Caco-2 (cell line): ENCODE data around the gene RNASE7. TPM values are rescaled to one million over a fixed set of nuclear protein-coding genes. Genes with fewer than 3 reads are reported as not detected.

ENCODE experiments used
- BruUV-seq: library from RNA; stranded (reverse); fragments of 400-500 nt; replicated peaks from 2 replicates; lab custom pipeline; 2021; lab: Mats Ljungman, UMichigan
- CTCF ChIA-PET: fragments of 300-600 bp; sonication (Branson Sonifier 250); formaldehyde crosslinking; loops from one replicate; lab custom pipeline; 2022; ENCODE audit warnings: antibody characterized with exemption; lab: Charles Lee
- POLR2A ChIA-PET: fragments of 300-600 bp; sonication (Branson Sonifier 250); formaldehyde crosslinking; loops from one replicate; lab custom pipeline; 2022; ENCODE audit warnings: antibody characterized with exemption; lab: Charles Lee
- DNase-seq, 2 experiments: peaks; one replicate each; pipeline versions ENCODE4 v3.0.0 to v3.0.0-alpha.2; 2020 to 2022
- H3K27me3 ChIP-seq: replicated peaks from 2 replicates; pipeline ENCODE4 v1.6.0; 2011; ENCODE audit warnings: low read length; ENCODE audit not compliant: control insufficient read depth, insufficient read depth
- H3K36me3 ChIP-seq: 2 replicates; pipeline ENCODE4 v1.5.1; 2011; ENCODE audit warnings: low read length; ENCODE audit not compliant: control insufficient read depth, insufficient read depth
- H3K4me1 ChIP-seq: fragments of 250-450 bp; sonication (Bioruptor Pico); 2 replicates; pipeline ENCODE4 v1.5.1; 2020; ENCODE audit warnings: mild to moderate bottlenecking
- H3K4me3 ChIP-seq: 2 replicates; pipeline ENCODE4 v1.5.1; 2011; ENCODE audit warnings: low read depth, mild to moderate bottlenecking, control low read depth, low read length
- H3K9me3 ChIP-seq: fragments of 250-450 bp; sonication (Bioruptor Pico); 2 replicates; pipeline ENCODE4 v1.5.1; 2020; ENCODE audit warnings: mild to moderate bottlenecking, moderate library complexity
- H3K27ac Mint-ChIP-seq: one replicate; pipeline ENCODE4 v1.8.0; 2022; ENCODE audit warnings: mixed read lengths; ENCODE audit not compliant: unreplicated experiment
- H3K27me3 Mint-ChIP-seq: one replicate; pipeline ENCODE4 v1.8.0; 2022; ENCODE audit warnings: mixed read lengths; ENCODE audit not compliant: insufficient read depth, unreplicated experiment
- H3K36me3 Mint-ChIP-seq: one replicate; pipeline ENCODE4 v1.8.0; 2022; ENCODE audit warnings: mild to moderate bottlenecking, mixed read lengths; ENCODE audit not compliant: insufficient read depth, unreplicated experiment
- H3K4me1 Mint-ChIP-seq: one replicate; pipeline ENCODE4 v1.8.0; 2022; ENCODE audit warnings: low read depth, mixed read lengths; ENCODE audit not compliant: unreplicated experiment
- H3K4me3 Mint-ChIP-seq: one replicate; pipeline ENCODE4 v1.8.0; 2022; ENCODE audit warnings: mild to moderate bottlenecking, moderate library complexity, mixed read lengths; ENCODE audit not compliant: unreplicated experiment
- H3K9me3 Mint-ChIP-seq: one replicate; pipeline ENCODE4 v1.8.0; 2022; ENCODE audit warnings: mixed read lengths; ENCODE audit not compliant: unreplicated experiment
- intact Hi-C: fragments of 100-400 bp; cut with micrococcal nuclease; formaldehyde crosslinking; loops from one replicate; pipeline ENCODE4 v1.10.0; 2022; ENCODE audit not compliant: unreplicated experiment
- total RNA-seq: library from RNA; stranded (reverse); gene quantifications from 2 replicates; pipeline ENCODE4 v1.2.3, GENCODE V29; 2022
- TF ChIP-seq, protein P1 (sequence below), 2 experiments: fragments of 200-600 bp in 1 of 2; IDR thresholded peaks; 1 replicate in 1 of 2; 2 replicates in 1 of 2; pipeline versions ENCODE4 v1.5.1 to v1.8.0; 2011 to 2022; ENCODE audit warnings: antibody characterized with exemption in 1 of 2, control low read depth in 1 of 2, inconsistent platforms in 1 of 2, low read depth in 1 of 2, low read length in 1 of 2, mild to moderate bottlenecking in 1 of 2, moderate library complexity in 1 of 2; ENCODE audit not compliant: insufficient read depth in 1 of 2, severe bottlenecking in 1 of 2, unreplicated experiment in 1 of 2

RNASE7 gene
- total RNA-seq, 1 experiment from 2014 or later, result not detected

DNA sequence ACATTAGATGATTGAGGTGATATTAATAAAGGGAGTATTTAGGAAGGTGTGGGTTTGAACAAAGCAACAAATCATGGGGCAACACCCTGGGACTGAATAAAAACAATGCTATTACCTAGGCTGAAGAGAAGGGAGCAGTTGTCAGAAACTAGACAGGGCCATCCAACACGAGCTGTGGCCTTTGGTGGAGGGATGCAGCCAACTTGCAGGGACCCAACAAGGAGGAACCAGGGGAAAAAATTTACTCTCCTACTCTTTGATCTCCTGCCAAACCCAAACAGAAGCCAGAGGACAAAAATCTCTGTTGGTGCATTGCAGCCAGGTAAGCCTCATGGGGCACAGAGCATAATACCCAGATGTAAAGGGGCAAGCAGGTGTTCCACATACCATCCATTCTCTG lies 31.0 kb upstream of the RNASE7 start:
- ChIA-PET POLR2A (no interaction called here), CTCF (interaction anchor here (0.5 to 2.5 kb wide), 2 partner anchors 29 to 54 kb away, joined by 3 to 11 read pairs; no protein-coding TSS in a partner anchor)
- H3K36me3 Mint-ChIP-seq, result no peaks in the 10 kb centered on the region
- intact Hi-C loops, result no loop called here
- Histone ChIP-seq H3K4me1 (peaks cover 17% of the 10 kb centered on the region), H3K27me3 (no peaks in the 10 kb centered on the region), H3K36me3 (no peaks in the 10 kb centered on the region), H3K4me3 (no peak overlapping the region), H3K9me3 (no peaks in the 10 kb centered on the region)
- no peak overlapping the region for H3K27ac Mint-ChIP-seq
- no peak overlapping the region for H3K4me3 Mint-ChIP-seq
- H3K27me3 Mint-ChIP-seq, result no peaks in the 10 kb centered on the region
- peaks cover 15% of the 10 kb centered on the region for H3K4me1 Mint-ChIP-seq
- no TSS peak for BruUV-seq
- TF ChIP-seq, protein P1, sequence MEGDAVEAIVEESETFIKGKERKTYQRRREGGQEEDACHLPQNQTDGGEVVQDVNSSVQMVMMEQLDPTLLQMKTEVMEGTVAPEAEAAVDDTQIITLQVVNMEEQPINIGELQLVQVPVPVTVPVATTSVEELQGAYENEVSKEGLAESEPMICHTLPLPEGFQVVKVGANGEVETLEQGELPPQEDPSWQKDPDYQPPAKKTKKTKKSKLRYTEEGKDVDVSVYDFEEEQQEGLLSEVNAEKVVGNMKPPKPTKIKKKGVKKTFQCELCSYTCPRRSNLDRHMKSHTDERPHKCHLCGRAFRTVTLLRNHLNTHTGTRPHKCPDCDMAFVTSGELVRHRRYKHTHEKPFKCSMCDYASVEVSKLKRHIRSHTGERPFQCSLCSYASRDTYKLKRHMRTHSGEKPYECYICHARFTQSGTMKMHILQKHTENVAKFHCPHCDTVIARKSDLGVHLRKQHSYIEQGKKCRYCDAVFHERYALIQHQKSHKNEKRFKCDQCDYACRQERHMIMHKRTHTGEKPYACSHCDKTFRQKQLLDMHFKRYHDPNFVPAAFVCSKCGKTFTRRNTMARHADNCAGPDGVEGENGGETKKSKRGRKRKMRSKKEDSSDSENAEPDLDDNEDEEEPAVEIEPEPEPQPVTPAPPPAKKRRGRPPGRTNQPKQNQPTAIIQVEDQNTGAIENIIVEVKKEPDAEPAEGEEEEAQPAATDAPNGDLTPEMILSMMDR (IDR thresholded peaks at IDR 0.05; ENCODE audit: insufficient read depth in 1 of 2, low read depth in 1 of 2, low read length in 1 of 2, severe bottlenecking in 1 of 2, unreplicated experiment in 1 of 2), result no peak
- H3K9me3 Mint-ChIP-seq, result no peaks in the 10 kb centered on the region
- no peak for DNase-seq

GRCh38 chr14:21014761-21015190 lies 27.4 kb upstream of the RNASE7 start:
- POLR2A ChIA-PET, result interaction anchor here (0.7 to 1.6 kb wide), 2 partner anchors 25 to 56 kb away, joined by 4 to 12 read pairs; no protein-coding TSS in a partner anchor
- Histone ChIP-seq H3K4me3 (no peak overlapping the region), H3K4me1 (peaks cover 11% of the 10 kb centered on the region), H3K36me3 (no peaks in the 10 kb centered on the region), H3K9me3 (no peaks in the 10 kb centered on the region), H3K27me3 (no peaks in the 10 kb centered on the region)
- Mint-ChIP-seq H3K27ac (no peak overlapping the region), H3K4me1 (peaks cover 7% of the 10 kb centered on the region), H3K27me3 (no peaks in the 10 kb centered on the region), H3K9me3 (no peaks in the 10 kb centered on the region), H3K4me3 (no peak overlapping the region), H3K36me3 (peaks cover 7% of the 10 kb centered on the region)
- no TSS peak for BruUV-seq
- CTCF ChIA-PET, result interaction anchor here (0.6 to 2.5 kb wide), 35 partner anchors 9 to 307 kb away, joined by 3 to 229 read pairs (median 5); partner anchors contain the start of genes ARHGEF40, NDRG2, RNASE13 and SLC39A2
- TF ChIP-seq, protein P1 (IDR thresholded peaks at IDR 0.05; ENCODE audit: insufficient read depth in 1 of 2, low read depth in 1 of 2, low read length in 1 of 2, severe bottlenecking in 1 of 2, unreplicated experiment in 1 of 2), result peak; percentile 87 to 89
- intact Hi-C loops, result loop anchor here (1.0 to 5.0 kb wide), 4 partner anchors 26 to 90 kb away; partner anchors contain the start of gene RNASE8
- DNase-seq, result peak; percentile 82 to 90

DNA sequence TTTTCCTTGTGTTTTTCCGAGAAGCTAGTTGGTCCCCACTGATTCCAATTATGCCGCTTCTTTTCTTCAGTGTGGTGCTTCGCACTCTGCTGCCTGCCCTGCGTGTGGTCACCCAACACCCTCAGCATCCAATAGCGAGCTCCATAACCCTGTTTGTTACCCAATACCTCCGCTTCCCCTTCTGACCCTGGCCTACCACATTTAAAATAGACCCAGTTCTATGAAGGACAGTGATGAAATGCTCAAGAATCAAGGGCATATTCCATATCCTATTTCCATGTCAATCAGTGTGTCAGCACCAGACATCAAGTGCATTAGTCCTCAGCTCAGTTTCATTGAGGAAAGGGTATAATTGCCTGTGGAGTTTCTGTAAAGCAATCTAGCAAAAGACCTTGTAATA lies 26.9 kb upstream of the RNASE7 start:
- H3K27ac Mint-ChIP-seq, result no peak overlapping the region
- intact Hi-C loops, result loop anchor here (5.0 kb wide), 1 partner anchor 42 kb away; the partner anchor contains the start of gene RNASE8
- peaks cover 7% of the 10 kb centered on the region for H3K36me3 Mint-ChIP-seq
- no peak for DNase-seq
- no peaks in the 10 kb centered on the region for H3K9me3 ChIP-seq
- POLR2A ChIA-PET, result interaction anchor here (0.7 to 1.6 kb wide), 2 partner anchors 24 to 55 kb away, joined by 4 to 12 read pairs; no protein-coding TSS in a partner anchor
- H3K9me3 Mint-ChIP-seq, result no peaks in the 10 kb centered on the region
- TF ChIP-seq, protein P1 (IDR thresholded peaks at IDR 0.05; ENCODE audit: insufficient read depth in 1 of 2, low read depth in 1 of 2, low read length in 1 of 2, severe bottlenecking in 1 of 2, unreplicated experiment in 1 of 2), result no peak
- no peaks in the 10 kb centered on the region for H3K27me3 Mint-ChIP-seq
- CTCF ChIA-PET, result interaction anchor here (0.6 to 2.5 kb wide), 31 partner anchors 9 to 240 kb away, joined by 3 to 229 read pairs (median 6); partner anchors contain the start of genes ARHGEF40, NDRG2, RNASE13 and SLC39A2
- H3K4me3 ChIP-seq, result no peak overlapping the region
- H3K4me1 Mint-ChIP-seq, result peaks cover 7% of the 10 kb centered on the region
- H3K36me3 ChIP-seq, result no peaks in the 10 kb centered on the region
- H3K27me3 ChIP-seq, result no peaks in the 10 kb centered on the region
- BruUV-seq, result no TSS peak
- no peak overlapping the region for H3K4me3 Mint-ChIP-seq
- peaks cover 8% of the 10 kb centered on the region for H3K4me1 ChIP-seq
